BLaER1 treated with 17β-estradiol and CSF1 and Interleukin-3, amounts not matched to agents 10 nM and 100 nM (cell line): Measurements from ENCODE around the gene CSN1S1.

ENCODE experiments used
- H3K27ac ChIP-seq, 11 experiments: shearing (Covaris generic); formaldehyde crosslinking; 2 replicates each; pipeline ENCODE4 v1.8.1; 2022
- H3K27me3 ChIP-seq, 11 experiments: shearing (Covaris generic); formaldehyde crosslinking; 2 replicates each; pipeline ENCODE4 v1.8.1; 2022
- H3K36me3 ChIP-seq, 11 experiments: shearing (Covaris generic); formaldehyde crosslinking; 2 replicates each; pipeline ENCODE4 v1.8.1; 2022
- H3K4me1 ChIP-seq, 10 experiments: shearing (Covaris generic); formaldehyde crosslinking; 2 replicates each; pipeline ENCODE4 v1.8.1; 2022
- H3K4me2 ChIP-seq, 11 experiments: shearing (Covaris generic); formaldehyde crosslinking; 2 replicates each; pipeline ENCODE4 v1.8.1; 2022
- H3K4me3 ChIP-seq, 10 experiments: shearing (Covaris generic); formaldehyde crosslinking; 2 replicates each; pipeline ENCODE4 v1.8.1; 2022
- H3K9ac ChIP-seq, 11 experiments: shearing (Covaris generic); formaldehyde crosslinking; 2 replicates each; pipeline ENCODE4 v1.8.1; 2022
- H3K9me3 ChIP-seq, 11 experiments: shearing (Covaris generic); formaldehyde crosslinking; replicated peaks in 1 of 11; 2 replicates each; pipeline ENCODE4 v1.8.1; 2022
- H4K20me1 ChIP-seq, 11 experiments: shearing (Covaris generic); formaldehyde crosslinking; 2 replicates each; pipeline ENCODE4 v1.8.1; 2022
- Cebpa-rat ChIP-seq, 11 experiments: shearing (Covaris generic); IDR thresholded peaks; 2 replicates each; pipeline ENCODE4 v1.8.1; 2022

Gene CSN1S1, protein sequence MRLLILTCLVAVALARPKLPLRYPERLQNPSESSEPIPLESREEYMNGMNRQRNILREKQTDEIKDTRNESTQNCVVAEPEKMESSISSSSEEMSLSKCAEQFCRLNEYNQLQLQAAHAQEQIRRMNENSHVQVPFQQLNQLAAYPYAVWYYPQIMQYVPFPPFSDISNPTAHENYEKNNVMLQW

DNA sequence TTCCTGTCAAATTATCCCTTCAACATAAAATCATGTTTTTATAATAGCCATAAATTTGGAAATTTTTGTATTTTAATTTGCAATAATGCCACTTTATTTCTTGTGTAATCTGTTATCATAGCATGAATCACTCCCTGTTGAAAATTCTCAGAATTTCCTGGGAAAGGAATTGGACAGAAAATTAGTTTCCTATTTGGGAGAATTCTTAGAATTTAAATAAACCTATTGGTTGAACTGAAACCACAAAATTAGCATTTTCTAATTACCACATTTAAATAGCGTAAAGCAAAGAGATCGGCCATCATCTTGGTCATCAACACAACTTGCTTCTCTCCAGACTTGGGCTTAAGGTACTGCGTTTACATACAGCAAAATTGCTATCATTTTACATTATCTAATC, at the start of gene CSN1S1:
Gene CSN1S1 (plus strand): TSS at position 301 of the 400 bp plus-strand sequence. CDS start 1,488 bp downstream, outside the sequence.
- no peak within 1 kb of the TSS for H3K27ac ChIP-seq
- no peak within 1 kb of the TSS for H3K4me3 ChIP-seq
- H4K20me1 ChIP-seq = no peaks in the 10 kb centered on the region
- TF ChIP-seq Cebpa-rat (IDR thresholded peaks at IDR 0.05) = no peak
- no peaks in the 10 kb centered on the region for H3K4me1 ChIP-seq
- H3K36me3 ChIP-seq = no peaks in the 10 kb centered on the region
- no peak within 1 kb of the TSS for H3K4me2 ChIP-seq
- H3K9me3 ChIP-seq = no peaks in the 10 kb centered on the region
- H3K9ac ChIP-seq = no peak within 1 kb of the TSS
- no peaks in the 10 kb centered on the region for H3K27me3 ChIP-seq

DNA sequence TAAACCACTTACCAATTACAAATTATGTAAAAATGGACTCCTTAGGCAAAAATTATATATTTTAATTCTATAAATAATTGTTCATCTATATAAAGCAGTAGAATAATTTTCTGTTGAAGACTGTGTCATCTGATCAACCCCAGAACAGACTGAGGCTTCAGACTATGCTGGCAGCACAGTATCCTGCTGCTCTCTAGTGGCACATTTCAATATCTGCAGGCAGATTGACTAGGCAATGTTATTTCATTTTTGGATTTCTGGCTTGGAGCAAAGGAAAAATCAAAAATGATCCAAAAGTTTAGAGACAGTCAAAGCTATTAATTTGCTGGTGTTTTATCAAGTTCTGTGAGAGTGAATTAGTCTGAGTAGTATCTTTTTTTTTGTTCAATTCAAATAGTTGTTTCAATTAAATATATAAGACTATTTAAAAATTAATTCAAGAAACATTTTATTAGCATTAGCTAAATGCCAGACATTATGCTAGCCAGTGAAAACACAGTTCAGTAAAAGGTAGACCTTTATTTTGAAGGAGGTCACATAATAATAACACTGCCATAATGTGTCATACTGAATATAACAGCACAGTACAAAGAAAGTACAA, 49.6 kb upstream of the CSN1S1 start:
- Histone ChIP-seq H3K4me1 (peaks cover 0 to 6% (median 0%) of the 10 kb centered on the region in 10 experiments; a peak in 1 of 20 replicates), H4K20me1 (no peaks in the 10 kb centered on the region), H3K4me2 (no peak overlapping the region), H3K27me3 (no peaks in the 10 kb centered on the region), H3K27ac (no peak overlapping the region), H3K4me3 (no peak overlapping the region), H3K9me3 (peaks cover 9 to 15% (median 11%) of the 10 kb centered on the region in 11 experiments), H3K36me3 (no peaks in the 10 kb centered on the region), H3K9ac (no peak overlapping the region)
- TF ChIP-seq Cebpa-rat (IDR thresholded peaks at IDR 0.05) = no peak

DNA sequence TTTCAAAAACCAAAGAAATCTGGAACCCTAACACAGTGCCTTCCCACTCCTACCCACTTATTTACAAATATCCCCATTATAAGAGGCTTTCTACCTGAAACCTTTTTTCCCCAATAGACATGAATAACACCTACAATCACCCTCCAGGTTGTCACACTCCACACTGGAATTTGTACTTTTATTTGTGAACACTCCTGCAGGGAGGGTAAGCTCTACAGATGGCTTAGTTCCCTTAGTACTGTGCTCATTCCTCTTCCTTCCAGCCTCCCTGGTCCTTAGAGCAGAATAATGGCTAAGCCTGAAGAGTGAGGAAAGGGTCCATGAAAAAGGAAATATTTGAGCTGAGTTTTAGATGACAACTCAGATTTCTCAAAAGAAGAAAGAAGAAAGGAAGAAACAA, 48.7 kb upstream of the CSN1S1 start:
- Histone ChIP-seq H3K36me3 (no peaks in the 10 kb centered on the region), H3K27me3 (no peaks in the 10 kb centered on the region), H3K9ac (no peak overlapping the region), H4K20me1 (no peaks in the 10 kb centered on the region), H3K9me3 (peaks cover 9 to 15% (median 11%) of the 10 kb centered on the region in 11 experiments), H3K4me1 (peaks cover 0 to 6% (median 0%) of the 10 kb centered on the region in 10 experiments; a peak in 1 of 20 replicates), H3K4me3 (no peak overlapping the region), H3K4me2 (no peak overlapping the region), H3K27ac (no peak overlapping the region)
- no peak for TF ChIP-seq Cebpa-rat (IDR thresholded peaks at IDR 0.05)

DNA sequence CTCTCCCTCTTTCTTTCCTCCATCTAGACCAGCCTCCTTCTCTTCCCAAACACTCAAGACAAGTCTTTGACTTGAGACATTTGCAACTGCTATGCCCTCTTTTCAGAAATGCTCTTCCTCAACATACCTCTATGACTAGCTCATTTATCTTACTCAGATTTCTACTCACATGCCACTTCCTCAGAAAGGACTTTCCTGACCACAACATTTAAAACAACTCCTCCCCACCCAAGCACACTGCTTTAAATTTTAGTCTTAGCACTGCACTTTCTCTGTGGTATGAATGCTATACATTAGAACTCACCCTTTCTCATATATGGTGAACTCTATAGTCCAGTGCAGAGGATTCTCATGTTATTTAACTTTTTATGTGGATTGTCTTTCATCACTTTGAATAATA, 42.5 kb upstream of the CSN1S1 start:
- Histone ChIP-seq H3K9ac (no peak overlapping the region), H3K36me3 (no peaks in the 10 kb centered on the region), H3K4me1 (peaks cover 0 to 17% (median 0%) of the 10 kb centered on the region in 10 experiments; a peak in 4 of 20 replicates), H3K27me3 (no peaks in the 10 kb centered on the region), H3K4me2 (peak overlapping the region in 2 of 11 experiments; percentile 30 to 55; a peak in 4 of 22 replicates), H3K27ac (no peak overlapping the region), H3K9me3 (peaks cover 6 to 11% (median 7%) of the 10 kb centered on the region in 11 experiments), H4K20me1 (no peaks in the 10 kb centered on the region), H3K4me3 (no peak overlapping the region)
- no peak for TF ChIP-seq Cebpa-rat (IDR thresholded peaks at IDR 0.05)

DNA sequence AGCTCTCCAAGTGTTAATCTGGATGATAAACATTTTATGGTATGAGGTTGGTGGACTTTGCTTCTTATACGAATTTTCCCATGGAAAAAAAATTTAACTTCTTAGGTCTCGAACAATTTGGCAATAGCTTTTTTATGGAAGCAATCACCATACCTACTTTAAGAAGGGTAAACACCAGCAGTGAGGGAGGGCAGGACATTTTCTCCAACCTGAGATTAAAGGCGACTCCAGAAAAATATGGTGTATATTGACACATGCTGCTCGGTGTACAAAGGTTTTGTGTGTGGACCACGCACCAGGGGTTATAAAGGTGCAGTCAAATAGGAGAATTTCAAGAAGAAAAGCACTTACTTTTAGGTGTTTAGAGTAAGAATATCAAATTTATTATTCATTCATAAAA, 36.7 kb upstream of the CSN1S1 start:
- TF ChIP-seq Cebpa-rat (IDR thresholded peaks at IDR 0.05) = no peak
- H3K27me3 ChIP-seq = no peaks in the 10 kb centered on the region
- no peak overlapping the region for H3K4me2 ChIP-seq

DNA sequence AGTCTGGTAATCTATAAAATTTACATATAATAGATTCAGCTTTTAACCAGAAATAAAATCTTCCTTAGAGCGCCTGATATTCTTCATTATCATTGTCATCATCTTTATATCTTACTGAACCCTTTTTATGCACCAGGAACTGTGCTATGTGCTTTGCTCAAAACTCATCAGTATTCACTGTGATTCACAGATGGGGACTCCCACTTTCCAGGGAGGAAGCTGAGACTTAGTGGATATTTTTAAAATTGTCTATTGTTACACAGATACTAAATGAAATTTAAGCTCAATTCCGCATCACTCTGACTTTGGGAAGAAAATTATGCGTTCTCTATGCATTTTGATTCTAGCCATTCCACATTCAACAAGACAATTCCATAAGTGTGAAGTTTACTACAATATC, 36.1 kb upstream of the CSN1S1 start:
- no peak overlapping the region for H3K27ac ChIP-seq
- H4K20me1 ChIP-seq = no peaks in the 10 kb centered on the region
- H3K9ac ChIP-seq = no peak overlapping the region
- no peak for TF ChIP-seq Cebpa-rat (IDR thresholded peaks at IDR 0.05)
- no peak overlapping the region for H3K4me3 ChIP-seq
- no peaks in the 10 kb centered on the region for H3K9me3 ChIP-seq
- no peaks in the 10 kb centered on the region for H3K4me1 ChIP-seq
- no peak overlapping the region for H3K4me2 ChIP-seq
- no peaks in the 10 kb centered on the region for H3K27me3 ChIP-seq
- H3K36me3 ChIP-seq = no peaks in the 10 kb centered on the region

More for the DNA sequence above, 36.7 kb upstream of the CSN1S1 start:
- no peaks in the 10 kb centered on the region for H3K4me1 ChIP-seq
- H3K36me3 ChIP-seq = no peaks in the 10 kb centered on the region
- no peak overlapping the region for H3K9ac ChIP-seq
- no peak overlapping the region for H3K4me3 ChIP-seq
- H3K9me3 ChIP-seq = no peaks in the 10 kb centered on the region
- no peaks in the 10 kb centered on the region for H4K20me1 ChIP-seq
- no peak overlapping the region for H3K27ac ChIP-seq

DNA sequence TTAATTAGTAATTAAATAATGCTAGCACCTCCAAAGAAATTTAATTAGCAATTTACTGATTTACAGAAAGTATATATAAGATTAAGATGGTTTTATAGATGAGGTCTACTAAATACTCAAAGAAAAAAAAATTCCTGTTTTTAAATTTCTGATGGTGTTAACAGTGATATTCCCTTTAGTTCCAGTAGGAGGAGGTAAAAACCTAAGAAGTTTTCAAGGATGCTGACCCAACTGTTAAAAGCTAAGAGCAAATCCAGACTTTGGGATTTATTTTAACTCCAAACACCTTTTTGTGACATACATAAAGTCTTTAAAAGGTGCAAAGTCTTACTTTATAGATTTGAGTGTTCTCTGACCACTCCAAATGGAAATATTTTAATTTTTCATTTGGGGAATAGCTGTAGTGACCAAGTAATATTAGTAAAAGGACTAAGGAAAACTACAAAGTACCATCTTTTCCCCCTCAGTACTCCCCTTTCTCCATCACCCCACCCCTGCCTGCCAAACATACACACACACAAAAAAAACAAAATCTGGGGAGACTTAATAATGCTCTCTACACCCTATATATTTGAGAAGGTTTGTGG, 34.2 kb upstream of the CSN1S1 start:
- H3K4me1 ChIP-seq = no peaks in the 10 kb centered on the region
- H3K27me3 ChIP-seq = no peaks in the 10 kb centered on the region
- no peaks in the 10 kb centered on the region for H3K36me3 ChIP-seq
- H4K20me1 ChIP-seq = no peaks in the 10 kb centered on the region
- no peak overlapping the region for H3K4me2 ChIP-seq
- no peak overlapping the region for H3K27ac ChIP-seq
- H3K9ac ChIP-seq = no peak overlapping the region
- no peaks in the 10 kb centered on the region for H3K9me3 ChIP-seq
- TF ChIP-seq Cebpa-rat (IDR thresholded peaks at IDR 0.05) = no peak
- no peak overlapping the region for H3K4me3 ChIP-seq

DNA sequence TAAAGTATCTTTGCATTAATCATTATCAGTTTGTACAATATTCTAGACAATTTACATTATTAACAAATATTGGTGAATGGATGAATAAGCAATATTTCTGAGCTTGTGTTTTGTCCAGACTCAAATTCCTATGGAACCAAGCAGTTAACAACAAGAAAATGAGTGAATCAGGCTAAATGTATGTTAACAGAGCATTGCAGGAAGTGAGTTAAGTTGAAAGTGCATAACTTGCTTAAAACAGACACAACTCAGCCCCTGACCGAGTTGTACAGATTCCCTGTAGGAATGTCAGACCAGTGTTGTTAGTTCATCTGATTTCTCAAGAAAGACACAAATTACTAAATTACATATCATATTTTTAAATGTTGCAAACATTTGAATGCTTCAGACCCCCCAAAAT, 23.7 kb upstream of the CSN1S1 start:
- no peaks in the 10 kb centered on the region for H3K27me3 ChIP-seq
- H3K36me3 ChIP-seq = no peaks in the 10 kb centered on the region
- H3K27ac ChIP-seq = no peak overlapping the region
- H4K20me1 ChIP-seq = no peaks in the 10 kb centered on the region
- H3K9me3 ChIP-seq = no peaks in the 10 kb centered on the region
- H3K9ac ChIP-seq = no peak overlapping the region
- no peak overlapping the region for H3K4me2 ChIP-seq
- no peak for TF ChIP-seq Cebpa-rat (IDR thresholded peaks at IDR 0.05)
- no peak overlapping the region for H3K4me3 ChIP-seq
- H3K4me1 ChIP-seq = peaks cover 0 to 16% (median 6%) of the 10 kb centered on the region in 10 experiments; a peak in 9 of 20 replicates

DNA sequence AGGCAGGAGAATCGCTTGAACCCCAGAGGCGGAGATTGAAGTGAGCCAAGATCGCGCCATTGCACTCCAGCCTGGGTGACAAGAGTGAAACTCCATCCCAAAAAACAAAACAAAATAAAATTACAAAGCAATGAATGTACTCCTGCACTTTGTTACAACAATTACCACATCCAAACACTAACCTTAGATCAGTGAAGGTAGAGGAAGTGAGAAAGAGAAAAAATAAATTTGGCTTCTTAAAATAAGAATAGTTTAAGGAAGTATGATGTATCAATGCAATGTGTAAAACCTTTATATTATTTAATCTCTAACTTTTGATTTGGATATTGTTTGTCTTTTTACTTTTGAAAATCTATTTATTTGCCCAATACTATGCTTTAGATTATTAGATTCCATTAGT, 21.7 kb upstream of the CSN1S1 start:
- H3K4me3 ChIP-seq = no peak overlapping the region
- TF ChIP-seq Cebpa-rat (IDR thresholded peaks at IDR 0.05) = no peak
- no peak overlapping the region for H3K9ac ChIP-seq
- H3K4me1 ChIP-seq = peaks cover 0 to 16% (median 6%) of the 10 kb centered on the region in 10 experiments; a peak in 9 of 20 replicates
- peak overlapping the region in 1 of 11 experiments; percentile 23; a peak in 1 of 22 replicates for H3K4me2 ChIP-seq
- H3K36me3 ChIP-seq = no peaks in the 10 kb centered on the region
- H3K27me3 ChIP-seq = no peaks in the 10 kb centered on the region
- no peaks in the 10 kb centered on the region for H4K20me1 ChIP-seq
- no peak overlapping the region for H3K27ac ChIP-seq
- H3K9me3 ChIP-seq = no peaks in the 10 kb centered on the region
